C4-2B (cell line): Measurements from ENCODE around the gene SIK3.

ENCODE experiments used
- H3K27ac ChIP-seq: fragments of 450-650 bp; 2 replicates; pipeline ENCODE4 v1.5.1; 2017
- ZFX ChIP-seq: fragments of 450-650 bp; IDR thresholded peaks from 2 replicates; pipeline ENCODE4 v1.6.1; 2017
- TF ChIP-seq, protein P1 (sequence below): fragments of 450-650 bp; conservative IDR thresholded peaks from 2 replicates; pipeline ENCODE4 v1.5.1; 2017; ENCODE audit warnings: mild to moderate bottlenecking

The SIK3 gene

DNA sequence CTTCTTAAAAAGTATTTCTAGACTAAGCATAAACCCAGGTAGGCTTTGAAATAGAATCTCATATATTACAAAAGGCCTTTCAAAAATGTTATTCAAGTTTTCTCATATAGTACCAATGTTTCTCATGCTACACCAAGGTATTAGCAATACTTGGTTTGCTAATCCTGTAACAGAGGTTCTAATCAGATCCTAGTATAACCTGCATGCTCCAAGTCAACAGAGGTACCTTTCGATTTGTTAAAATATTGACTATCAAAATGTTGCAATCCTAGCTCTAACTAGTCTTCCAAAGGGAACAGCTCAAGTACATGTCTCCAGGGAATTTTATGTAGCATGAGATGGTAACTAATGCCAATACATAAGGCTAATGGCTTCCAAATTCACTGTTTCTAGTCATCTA, 162.7 kb downstream of the SIK3 start:
- TF ChIP-seq, protein P1, sequence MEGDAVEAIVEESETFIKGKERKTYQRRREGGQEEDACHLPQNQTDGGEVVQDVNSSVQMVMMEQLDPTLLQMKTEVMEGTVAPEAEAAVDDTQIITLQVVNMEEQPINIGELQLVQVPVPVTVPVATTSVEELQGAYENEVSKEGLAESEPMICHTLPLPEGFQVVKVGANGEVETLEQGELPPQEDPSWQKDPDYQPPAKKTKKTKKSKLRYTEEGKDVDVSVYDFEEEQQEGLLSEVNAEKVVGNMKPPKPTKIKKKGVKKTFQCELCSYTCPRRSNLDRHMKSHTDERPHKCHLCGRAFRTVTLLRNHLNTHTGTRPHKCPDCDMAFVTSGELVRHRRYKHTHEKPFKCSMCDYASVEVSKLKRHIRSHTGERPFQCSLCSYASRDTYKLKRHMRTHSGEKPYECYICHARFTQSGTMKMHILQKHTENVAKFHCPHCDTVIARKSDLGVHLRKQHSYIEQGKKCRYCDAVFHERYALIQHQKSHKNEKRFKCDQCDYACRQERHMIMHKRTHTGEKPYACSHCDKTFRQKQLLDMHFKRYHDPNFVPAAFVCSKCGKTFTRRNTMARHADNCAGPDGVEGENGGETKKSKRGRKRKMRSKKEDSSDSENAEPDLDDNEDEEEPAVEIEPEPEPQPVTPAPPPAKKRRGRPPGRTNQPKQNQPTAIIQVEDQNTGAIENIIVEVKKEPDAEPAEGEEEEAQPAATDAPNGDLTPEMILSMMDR = no peak
- no peak overlapping the region for H3K27ac ChIP-seq

DNA sequence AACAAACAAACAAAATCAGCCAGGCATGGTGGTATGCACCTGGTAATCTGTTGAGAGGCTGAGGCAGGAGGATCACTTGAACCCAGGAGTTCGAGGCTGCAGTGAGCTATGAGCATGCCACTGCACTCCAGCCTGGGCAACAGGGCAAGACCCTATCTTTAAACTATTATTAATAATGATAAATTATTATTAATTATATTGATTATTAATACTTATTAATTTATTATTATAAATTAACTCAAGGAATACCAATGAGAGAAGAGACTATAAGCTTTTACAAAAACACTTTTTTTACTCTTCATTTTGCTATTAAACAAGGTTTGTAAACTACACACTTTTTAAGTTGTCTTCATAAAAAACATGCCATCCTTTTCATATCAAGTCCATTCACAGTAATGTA, 163.1 kb downstream of the SIK3 start:
- H3K27ac ChIP-seq = no peak overlapping the region
- no peak for TF ChIP-seq ZFX
- TF ChIP-seq, protein P1 = no peak

DNA sequence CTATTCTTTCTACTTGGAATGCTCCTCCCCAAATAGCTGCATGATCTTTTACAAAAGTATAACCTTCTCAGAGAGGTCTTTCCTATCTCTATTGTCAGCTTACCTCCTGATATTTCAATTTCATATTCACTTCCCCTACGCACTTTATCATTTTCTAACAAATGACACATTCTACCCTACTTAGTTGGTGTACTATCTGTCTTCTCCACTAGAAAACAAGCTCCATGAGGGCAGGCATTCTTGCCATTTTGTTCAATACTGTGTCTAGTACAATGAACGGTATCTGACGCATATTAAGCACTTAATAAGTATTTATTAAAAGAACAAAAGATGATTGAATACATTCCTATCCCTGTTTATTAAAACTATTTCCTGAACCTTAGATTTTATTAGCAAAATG, 164.3 kb downstream of the SIK3 start:
- TF ChIP-seq ZFX = no peak
- TF ChIP-seq, protein P1 = no peak

DNA sequence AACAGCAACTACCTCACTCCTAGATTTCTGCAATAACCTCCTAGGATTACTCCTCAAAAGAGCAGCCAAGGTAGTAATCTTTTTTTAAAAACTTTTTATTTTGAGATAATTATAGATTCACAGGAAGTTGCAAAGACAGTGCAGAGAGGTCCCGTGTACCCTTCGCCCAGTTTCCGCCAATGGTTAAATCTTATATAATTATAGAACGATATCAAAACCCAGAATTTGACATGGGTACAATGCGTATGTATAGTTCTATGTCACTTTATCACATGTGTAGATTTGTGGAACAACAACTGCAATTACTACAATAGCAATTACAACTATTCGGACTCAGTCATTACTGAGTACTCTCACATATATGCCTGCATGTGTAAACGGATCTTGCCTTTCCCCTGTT, 166.0 kb downstream of the SIK3 start:
- no peak overlapping the region for H3K27ac ChIP-seq
- TF ChIP-seq, protein P1 = no peak
- no peak for TF ChIP-seq ZFX

More for the DNA sequence above, 164.3 kb downstream of the SIK3 start:
- H3K27ac ChIP-seq = no peak overlapping the region

DNA sequence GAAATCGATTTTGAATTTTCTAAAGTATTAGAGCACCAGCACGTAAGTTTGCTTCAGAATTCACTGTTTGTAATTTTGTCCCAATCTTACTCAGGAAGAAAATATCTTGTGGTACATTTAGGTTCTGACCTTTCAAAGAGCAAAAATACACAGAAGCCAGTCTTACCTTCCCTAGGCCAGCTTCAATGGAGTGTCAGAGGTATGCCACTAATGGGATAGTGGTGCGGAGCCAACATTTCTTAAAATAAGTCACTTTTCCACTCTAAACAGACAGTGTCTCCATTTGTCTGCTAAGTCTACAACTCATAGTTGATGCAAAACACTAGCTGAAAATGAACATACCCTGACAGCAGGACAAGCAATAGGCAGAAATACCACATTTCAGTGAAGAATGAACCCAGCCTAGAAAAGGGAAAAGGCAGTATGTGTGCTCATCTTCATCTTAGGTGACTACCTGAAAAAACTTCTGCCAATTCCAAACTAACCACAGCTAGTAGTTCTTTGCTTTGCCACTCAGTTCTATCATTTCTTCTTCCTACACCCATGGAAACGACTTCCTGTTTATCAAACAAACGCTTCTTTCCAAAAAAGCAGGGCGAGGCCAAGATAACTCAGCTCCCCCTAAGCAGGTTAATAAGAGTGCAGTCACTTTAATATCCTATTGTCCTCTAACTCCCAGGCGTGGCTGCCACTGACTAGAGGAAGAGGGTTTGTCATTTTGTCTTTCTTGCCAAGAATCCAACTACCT, 166.8 kb downstream of the SIK3 start:
- no peak for TF ChIP-seq ZFX
- TF ChIP-seq, protein P1 = no peak
- no peak overlapping the region for H3K27ac ChIP-seq

DNA sequence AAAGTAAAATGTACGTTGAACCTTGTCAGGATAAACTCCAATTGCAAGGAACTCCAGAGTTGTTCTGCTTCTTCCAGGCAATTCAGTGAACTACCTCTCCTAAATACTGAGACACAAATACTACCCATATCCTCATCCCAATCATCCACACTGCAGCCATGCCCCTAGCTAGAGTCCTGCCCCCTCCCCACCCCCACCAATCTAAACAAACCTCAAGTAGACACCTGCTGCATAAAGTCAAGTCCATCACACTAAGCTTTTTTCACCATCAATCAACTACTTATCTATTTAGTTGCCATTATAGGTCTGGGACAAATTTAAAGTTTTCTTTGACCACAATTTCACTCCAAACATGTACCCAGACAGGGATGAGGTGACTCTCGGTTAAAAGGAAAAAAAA, 167.6 kb downstream of the SIK3 start:
- no peak overlapping the region for H3K27ac ChIP-seq
- no peak for TF ChIP-seq ZFX
- TF ChIP-seq, protein P1 = no peak

DNA sequence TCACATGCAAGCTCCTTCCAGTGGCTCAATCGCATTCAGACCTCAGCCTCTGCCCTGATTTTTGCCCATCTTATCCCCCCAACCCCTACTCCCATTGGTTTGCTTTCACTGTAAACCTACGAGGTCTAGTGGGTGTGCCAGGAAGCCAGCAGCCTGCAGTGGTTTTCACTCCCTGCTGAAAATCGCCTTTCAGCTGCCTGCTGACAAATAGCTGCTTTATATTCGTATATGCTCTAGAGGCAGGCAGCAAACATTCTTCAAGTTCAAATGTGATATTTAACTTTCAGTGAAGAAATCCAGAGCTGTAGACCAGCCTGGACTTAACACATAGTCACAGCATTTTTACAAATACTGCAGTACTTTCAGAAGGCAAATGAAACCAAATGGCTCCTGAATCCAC, 168.1 kb downstream of the SIK3 start:
- H3K27ac ChIP-seq = no peak overlapping the region
- no peak for TF ChIP-seq ZFX
- TF ChIP-seq, protein P1 = no peak
